GM19239 (cell line): ENCODE results near the gene TMEM119.

Experiments used
- DNase-seq: peaks from one replicate; pipeline ENCODE4 v3.0.0; 2011; ENCODE audit warnings: low spot score; ENCODE audit not compliant: insufficient read length
- FAIRE-seq: peaks from 2 replicates; lab custom pipeline; 2011; peaks lifted over from hg19 to GRCh38; lab: Jason Lieb, UNC

Gene TMEM119

GRCh38 chr12:108597559-108598471 is at the start of gene TMEM119:
TMEM119 (minus strand) TSS chr12:108598084; CDS start chr12:108592383, 5,701 bp downstream.
- FAIRE-seq: no peak

GRCh38 chr12:108646600-108647579 is 49.0 kb upstream of the TMEM119 start:
- no peak for FAIRE-seq
- no peak for DNase-seq

More at GRCh38 chr12:108597559-108598471, at the start of gene TMEM119:
- no peak for DNase-seq

GRCh38 chr12:108645686-108646599 is 48.1 kb upstream of the TMEM119 start:
- no peak for DNase-seq
- no peak for FAIRE-seq

- DNase-seq: no peak
- FAIRE-seq: no peak
Measured at GRCh38 chr12:108644811-108645120, 46.9 kb upstream of the TMEM119 start.

- FAIRE-seq (no peak), DNase-seq (no peak)
Measured at GRCh38 chr12:108643941-108644810, 46.3 kb upstream of the TMEM119 start.

GRCh38 chr12:108642899-108643654 is 45.2 kb upstream of the TMEM119 start:
- DNase-seq (no peak), FAIRE-seq (no peak)

GRCh38 chr12:108642269-108642870 is 44.5 kb upstream of the TMEM119 start:
- FAIRE-seq: no peak
- DNase-seq: no peak

GRCh38 chr12:108641446-108642268 is 43.8 kb upstream of the TMEM119 start:
- DNase-seq (no peak), FAIRE-seq (no peak)

GRCh38 chr12:108640802-108641445 is 43.0 kb upstream of the TMEM119 start:
- FAIRE-seq (no peak), DNase-seq (no peak)

GRCh38 chr12:108638997-108639822 is 41.3 kb upstream of the TMEM119 start:
- DNase-seq (no peak), FAIRE-seq (no peak)

GRCh38 chr12:108638141-108638827 is 40.4 kb upstream of the TMEM119 start:
- FAIRE-seq: no peak
- DNase-seq: no peak

- FAIRE-seq: peak; percentile 14
- DNase-seq: no peak
Measured at GRCh38 chr12:108637222-108637971, 39.5 kb upstream of the TMEM119 start.

- FAIRE-seq (no peak), DNase-seq (no peak)
Measured at GRCh38 chr12:108635997-108636808, 38.3 kb upstream of the TMEM119 start.
